H9 (cell line): Measurements from ENCODE around the gene CCL17. TPM values are rescaled to one million over a fixed set of nuclear protein-coding genes. Genes with fewer than 3 reads are reported as not detected.
A peak's percentile ranks its signal among the peaks of the same experiment; 100 is the strongest.

Experiments used
- DNase-seq: peaks from one replicate; pipeline ENCODE4 v3.0.0-alpha.2; 2017
- H2AFZ ChIP-seq: one replicate; pipeline ENCODE4 v1.6.1; 2013; ENCODE audit warnings: mild to moderate bottlenecking, low read length, control low read depth, moderate library complexity
- H2AK5ac ChIP-seq: 2 replicates; pipeline ENCODE4 v1.6.1; 2013; ENCODE audit warnings: low read length, control low read depth, mixed read lengths; ENCODE audit not compliant: insufficient read length
- H2BK120ac ChIP-seq: one replicate; pipeline ENCODE4 v1.6.1; 2013; ENCODE audit warnings: low read depth, mild to moderate bottlenecking, low read length, control low read depth, inconsistent platforms; ENCODE audit not compliant: poor library complexity, severe bottlenecking
- H2BK12ac ChIP-seq: 2 replicates; pipeline ENCODE4 v1.6.1; 2013; ENCODE audit warnings: low read length, control low read depth, mixed read lengths, low read depth; ENCODE audit not compliant: insufficient read length
- H2BK15ac ChIP-seq: 2 replicates; pipeline ENCODE4 v1.6.1; 2013; ENCODE audit warnings: low read depth, low read length, control low read depth
- H2BK20ac ChIP-seq: one replicate; pipeline ENCODE4 v1.6.1; 2013; ENCODE audit warnings: low read depth, mild to moderate bottlenecking, low read length, control low read depth, inconsistent platforms; ENCODE audit not compliant: poor library complexity, severe bottlenecking
- H2BK5ac ChIP-seq: 2 replicates; pipeline ENCODE4 v1.6.1; 2013; ENCODE audit warnings: low read length, control low read depth, mixed read lengths; ENCODE audit not compliant: insufficient read length
- H3K14ac ChIP-seq: 2 replicates; pipeline ENCODE4 v1.6.1; 2013; ENCODE audit warnings: low read length, control low read depth; ENCODE audit not compliant: insufficient read depth
- H3K18ac ChIP-seq: 2 replicates; pipeline ENCODE4 v1.6.1; 2013; ENCODE audit warnings: low read depth, mild to moderate bottlenecking, mixed read lengths, low read length, control low read depth; ENCODE audit not compliant: insufficient read length
- H3K23ac ChIP-seq: 2 replicates; pipeline ENCODE4 v1.6.1; 2013; ENCODE audit warnings: low read length, control low read depth, mixed read lengths, low read depth; ENCODE audit not compliant: insufficient read length
- H3K23me2 ChIP-seq: 2 replicates; pipeline ENCODE4 v1.6.1; 2013; ENCODE audit warnings: low read depth, mild to moderate bottlenecking, mixed read lengths, low read length, control low read depth; ENCODE audit not compliant: insufficient read length, poor library complexity, severe bottlenecking
- H3K27ac ChIP-seq: 2 replicates; pipeline ENCODE4 v1.5.1; 2013; ENCODE audit warnings: low read length, control low read depth, mixed read lengths, low read depth; ENCODE audit not compliant: insufficient read length
- H3K27me3 ChIP-seq: 2 replicates; pipeline ENCODE4 v1.6.1; 2013; ENCODE audit warnings: low read length, control low read depth, inconsistent platforms; ENCODE audit not compliant: insufficient read depth
- H3K4ac ChIP-seq: 2 replicates; pipeline ENCODE4 v1.6.1; 2013; ENCODE audit warnings: low read depth, mild to moderate bottlenecking, control low read depth, inconsistent platforms, low read length, moderate library complexity
- H3K4me1 ChIP-seq: 2 replicates; pipeline ENCODE4 v1.6.1; 2013; ENCODE audit warnings: low read length, control low read depth, inconsistent platforms; ENCODE audit not compliant: insufficient read depth
- H3K4me2 ChIP-seq: 2 replicates; pipeline ENCODE4 v1.6.1; 2013; ENCODE audit warnings: low read length, control low read depth, mixed read lengths; ENCODE audit not compliant: insufficient read length, insufficient read depth
- H3K56ac ChIP-seq: 2 replicates; pipeline ENCODE4 v1.6.1; 2013; ENCODE audit warnings: low read depth, mild to moderate bottlenecking, mixed read lengths, low read length, control low read depth; ENCODE audit not compliant: insufficient read length
- H3K79me1 ChIP-seq: 2 replicates; pipeline ENCODE4 v1.6.1; 2013; ENCODE audit warnings: low read depth, mild to moderate bottlenecking, moderate library complexity, low read length, control low read depth, inconsistent platforms; ENCODE audit not compliant: insufficient read depth, poor library complexity, severe bottlenecking
- H3K79me2 ChIP-seq: 2 replicates; pipeline ENCODE4 v1.6.1; 2013; ENCODE audit warnings: low read length, control low read depth, inconsistent platforms; ENCODE audit not compliant: insufficient read depth
- H3K9ac ChIP-seq: 2 replicates; pipeline ENCODE4 v1.6.1; 2013; ENCODE audit warnings: low read length, control low read depth, mixed read lengths; ENCODE audit not compliant: insufficient read length; ENCODE audit errors: extremely low read depth
- H3K9me3 ChIP-seq: one replicate; pipeline ENCODE4 v1.6.1; 2013; ENCODE audit warnings: low read depth, low read length, inconsistent platforms; ENCODE audit not compliant: control insufficient read depth
- H3T11ph ChIP-seq: one replicate; pipeline ENCODE4 v1.6.1; 2013; ENCODE audit warnings: mild to moderate bottlenecking, low read length, control low read depth, inconsistent platforms
- H4K20me1 ChIP-seq: one replicate; pipeline ENCODE4 v1.6.1; 2013; ENCODE audit not compliant: control insufficient read depth, insufficient read length, insufficient read depth
- H4K5ac ChIP-seq: 2 replicates; pipeline ENCODE4 v1.6.1; 2013; ENCODE audit warnings: low read depth, mild to moderate bottlenecking, mixed read lengths, low read length, control low read depth; ENCODE audit not compliant: insufficient read length
- H4K8ac ChIP-seq: replicated peaks from 2 replicates; pipeline ENCODE4 v1.6.1; 2013; ENCODE audit warnings: low read length, control low read depth, mixed read lengths, low read depth; ENCODE audit not compliant: insufficient read length
- H4K91ac ChIP-seq: 2 replicates; pipeline ENCODE4 v1.6.1; 2013; ENCODE audit warnings: low read depth, mild to moderate bottlenecking, moderate library complexity, mixed read lengths, low read length, control low read depth; ENCODE audit not compliant: insufficient read length
- H3K27ac Mint-ChIP-seq, 3 experiments: 2 replicates in 2 of 3; 3 replicates in 1 of 3; pipeline ENCODE4 v1.8.0; 2020 to 2021; ENCODE audit warnings: mixed read lengths in 3 of 3, mild to moderate bottlenecking in 1 of 3, moderate library complexity in 1 of 3
- H3K27me3 Mint-ChIP-seq: 2 replicates; pipeline ENCODE4 v1.8.0; 2021; ENCODE audit warnings: low read depth, mild to moderate bottlenecking, moderate library complexity, mixed read lengths
- H3K36me3 Mint-ChIP-seq, 3 experiments: 2 replicates in 2 of 3; 3 replicates in 1 of 3; pipeline ENCODE4 v1.8.0; 2020 to 2021; ENCODE audit warnings: low read depth in 3 of 3, mixed read lengths in 3 of 3; ENCODE audit not compliant: insufficient read depth in 1 of 3
- H3K4me1 Mint-ChIP-seq, 2 experiments: 2 replicates each; pipeline ENCODE4 v1.8.0; 2020; ENCODE audit warnings: mixed read lengths in 2 of 2
- H3K4me3 Mint-ChIP-seq, 2 experiments: 2 replicates in 1 of 2; 3 replicates in 1 of 2; pipeline ENCODE4 v1.8.0; 2020 to 2021; ENCODE audit warnings: mild to moderate bottlenecking in 2 of 2, mixed read lengths in 2 of 2, moderate library complexity in 1 of 2
- H3K9me3 Mint-ChIP-seq, 2 experiments: 2 replicates in 1 of 2; 3 replicates in 1 of 2; pipeline ENCODE4 v1.8.0; 2020; ENCODE audit warnings: mild to moderate bottlenecking in 2 of 2, mixed read lengths in 2 of 2, moderate library complexity in 1 of 2
- CTCF ChIP-seq: fragments of 200-600 bp; sonication (generic); conservative IDR thresholded peaks from 3 replicates; pipeline ENCODE4 v1.8.0; 2021; ENCODE audit warnings: antibody characterized with exemption, mild to moderate bottlenecking
- WGBS: extraction: QIAGEN DNeasy Blood & Tissue Kit; methylation state at CpG from one replicate; pipeline ENCODE4 v1.1.7; 2013; ENCODE audit warnings: missing lambda C conversion rate, low lambda C conversion rate, mixed read lengths; ENCODE audit not compliant: insufficient read length; ENCODE audit errors: extremely low coverage; 5-methylcytosine and 5-hydroxymethylcytosine counted together
- total RNA-seq: library from RNA; stranded (reverse); gene quantifications from 2 replicates; pipeline ENCODE4 v1.2.1, GENCODE V29; 2021

CCL17 gene
- total RNA-seq, 1 experiment from 2014 or later: not detected

- Mint-ChIP-seq H3K4me3 (no peak overlapping the region), H3K27ac (peak overlapping the region in 1 of 3 experiments; percentile 46; a peak in 1 of 7 replicates), H3K36me3 (peaks cover 27 to 45% (median 45%) of the 10 kb centered on the region in 3 experiments), H3K27me3 (no peaks in the 10 kb centered on the region), H3K4me1 (peaks cover 4 to 5% of the 10 kb centered on the region in 2 experiments; a peak in 3 of 4 replicates), H3K9me3 (no peaks in the 10 kb centered on the region)
- H3K27ac ChIP-seq: no peak overlapping the region
- no peak overlapping the region for H3K4me2 ChIP-seq
- no peaks in the 10 kb centered on the region for H3K23me2 ChIP-seq
- no peak overlapping the region for H3K23ac ChIP-seq
- no peak overlapping the region for H3K9ac ChIP-seq
- H4K20me1 ChIP-seq: no peaks in the 10 kb centered on the region
- no peak overlapping the region for H2BK20ac ChIP-seq
- no peaks in the 10 kb centered on the region for H3K27me3 ChIP-seq
- DNase-seq: no peak
- H3T11ph ChIP-seq: no peak overlapping the region
- H2BK120ac ChIP-seq: no peak overlapping the region
- H3K56ac ChIP-seq: no peak overlapping the region
- no peaks in the 10 kb centered on the region for H3K79me1 ChIP-seq
- no peak overlapping the region for H2AFZ ChIP-seq
- no peak overlapping the region for H4K8ac ChIP-seq
- no peak overlapping the region for H3K18ac ChIP-seq
- H2BK15ac ChIP-seq: no peak overlapping the region
- H2BK5ac ChIP-seq: no peak overlapping the region
- H3K14ac ChIP-seq: no peak overlapping the region
- H4K91ac ChIP-seq: no peak overlapping the region
- no peaks in the 10 kb centered on the region for H3K79me2 ChIP-seq
- H3K4ac ChIP-seq: no peak overlapping the region
- WGBS: no CpG with 5 or more reads among the region's 8 CpGs
- H2BK12ac ChIP-seq: no peak overlapping the region
- H3K4me1 ChIP-seq: no peaks in the 10 kb centered on the region
- no peak overlapping the region for H2AK5ac ChIP-seq
- no peaks in the 10 kb centered on the region for H3K9me3 ChIP-seq
- H4K5ac ChIP-seq: no peak overlapping the region
- no peak for TF ChIP-seq CTCF
Observed at GRCh38 chr16:57427307-57427706, 22.7 kb downstream of the CCL17 start.
